ENCODE data around the gene PCTP.

DNA sequence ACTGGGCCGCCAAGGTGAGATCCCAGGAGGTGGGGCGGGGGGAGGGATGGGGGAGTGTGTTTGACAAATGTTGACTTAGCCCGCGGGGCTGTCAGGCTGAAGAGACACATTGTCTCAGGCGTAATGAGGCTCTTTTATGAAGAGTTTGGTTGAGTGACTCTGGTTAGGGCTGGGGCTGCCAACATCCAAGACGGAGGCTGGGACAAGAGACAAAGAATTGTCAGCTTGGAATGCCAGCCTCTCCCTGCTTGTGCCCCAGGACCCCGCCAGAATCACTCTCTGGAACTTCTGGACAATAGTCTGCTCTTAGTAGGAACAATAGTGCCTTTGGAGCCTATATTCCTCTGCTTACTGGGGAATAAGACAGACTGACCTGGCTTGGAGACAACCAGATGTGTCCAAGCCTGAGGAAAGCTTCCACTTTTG, 24.0 kb downstream of the PCTP start:
- TF ChIP-seq, protein P1, sequence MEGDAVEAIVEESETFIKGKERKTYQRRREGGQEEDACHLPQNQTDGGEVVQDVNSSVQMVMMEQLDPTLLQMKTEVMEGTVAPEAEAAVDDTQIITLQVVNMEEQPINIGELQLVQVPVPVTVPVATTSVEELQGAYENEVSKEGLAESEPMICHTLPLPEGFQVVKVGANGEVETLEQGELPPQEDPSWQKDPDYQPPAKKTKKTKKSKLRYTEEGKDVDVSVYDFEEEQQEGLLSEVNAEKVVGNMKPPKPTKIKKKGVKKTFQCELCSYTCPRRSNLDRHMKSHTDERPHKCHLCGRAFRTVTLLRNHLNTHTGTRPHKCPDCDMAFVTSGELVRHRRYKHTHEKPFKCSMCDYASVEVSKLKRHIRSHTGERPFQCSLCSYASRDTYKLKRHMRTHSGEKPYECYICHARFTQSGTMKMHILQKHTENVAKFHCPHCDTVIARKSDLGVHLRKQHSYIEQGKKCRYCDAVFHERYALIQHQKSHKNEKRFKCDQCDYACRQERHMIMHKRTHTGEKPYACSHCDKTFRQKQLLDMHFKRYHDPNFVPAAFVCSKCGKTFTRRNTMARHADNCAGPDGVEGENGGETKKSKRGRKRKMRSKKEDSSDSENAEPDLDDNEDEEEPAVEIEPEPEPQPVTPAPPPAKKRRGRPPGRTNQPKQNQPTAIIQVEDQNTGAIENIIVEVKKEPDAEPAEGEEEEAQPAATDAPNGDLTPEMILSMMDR (conservative IDR thresholded peaks at IDR 0.05 in 1 of 2, IDR thresholded peaks at IDR 0.05 in 1 of 2; ENCODE audit: extremely low read depth in 1 of 2, insufficient read depth in 1 of 2, low read depth in 1 of 2, low read length in 2 of 2), result no peak
- TF ChIP-seq EZH2 (IDR thresholded peaks at IDR 0.05; ENCODE audit: borderline replicate concordance, low read length), result no peak

Data from mammary epithelial cell (primary cell).